H9 (cell line): ENCODE results near the gene ASPSCR1. TPM values are rescaled to one million over a fixed set of nuclear protein-coding genes. Genes with fewer than 3 reads are reported as not detected.
A peak's percentile ranks its signal among the peaks of the same experiment; 100 is the strongest.

Experiments
- DNase-seq: peaks from one replicate; pipeline ENCODE4 v3.0.0-alpha.2; 2017
- H2AFZ ChIP-seq: one replicate; pipeline ENCODE4 v1.6.1; 2013; ENCODE audit warnings: mild to moderate bottlenecking, low read length, control low read depth, moderate library complexity
- H2AK5ac ChIP-seq: 2 replicates; pipeline ENCODE4 v1.6.1; 2013; ENCODE audit warnings: low read length, control low read depth, mixed read lengths; ENCODE audit not compliant: insufficient read length
- H2BK120ac ChIP-seq: one replicate; pipeline ENCODE4 v1.6.1; 2013; ENCODE audit warnings: low read depth, mild to moderate bottlenecking, low read length, control low read depth, inconsistent platforms; ENCODE audit not compliant: poor library complexity, severe bottlenecking
- H2BK12ac ChIP-seq: 2 replicates; pipeline ENCODE4 v1.6.1; 2013; ENCODE audit warnings: low read length, control low read depth, mixed read lengths, low read depth; ENCODE audit not compliant: insufficient read length
- H2BK15ac ChIP-seq: 2 replicates; pipeline ENCODE4 v1.6.1; 2013; ENCODE audit warnings: low read depth, low read length, control low read depth
- H2BK20ac ChIP-seq: one replicate; pipeline ENCODE4 v1.6.1; 2013; ENCODE audit warnings: low read depth, mild to moderate bottlenecking, low read length, control low read depth, inconsistent platforms; ENCODE audit not compliant: poor library complexity, severe bottlenecking
- H2BK5ac ChIP-seq: 2 replicates; pipeline ENCODE4 v1.6.1; 2013; ENCODE audit warnings: low read length, control low read depth, mixed read lengths; ENCODE audit not compliant: insufficient read length
- H3K14ac ChIP-seq: 2 replicates; pipeline ENCODE4 v1.6.1; 2013; ENCODE audit warnings: low read length, control low read depth; ENCODE audit not compliant: insufficient read depth
- H3K18ac ChIP-seq: 2 replicates; pipeline ENCODE4 v1.6.1; 2013; ENCODE audit warnings: low read depth, mild to moderate bottlenecking, mixed read lengths, low read length, control low read depth; ENCODE audit not compliant: insufficient read length
- H3K23ac ChIP-seq: 2 replicates; pipeline ENCODE4 v1.6.1; 2013; ENCODE audit warnings: low read length, control low read depth, mixed read lengths, low read depth; ENCODE audit not compliant: insufficient read length
- H3K23me2 ChIP-seq: 2 replicates; pipeline ENCODE4 v1.6.1; 2013; ENCODE audit warnings: low read depth, mild to moderate bottlenecking, mixed read lengths, low read length, control low read depth; ENCODE audit not compliant: insufficient read length, poor library complexity, severe bottlenecking
- H3K27ac ChIP-seq: 2 replicates; pipeline ENCODE4 v1.5.1; 2013; ENCODE audit warnings: low read length, control low read depth, mixed read lengths, low read depth; ENCODE audit not compliant: insufficient read length
- H3K27me3 ChIP-seq: 2 replicates; pipeline ENCODE4 v1.6.1; 2013; ENCODE audit warnings: low read length, control low read depth, inconsistent platforms; ENCODE audit not compliant: insufficient read depth
- H3K4ac ChIP-seq: 2 replicates; pipeline ENCODE4 v1.6.1; 2013; ENCODE audit warnings: low read depth, mild to moderate bottlenecking, control low read depth, inconsistent platforms, low read length, moderate library complexity
- H3K4me1 ChIP-seq: 2 replicates; pipeline ENCODE4 v1.6.1; 2013; ENCODE audit warnings: low read length, control low read depth, inconsistent platforms; ENCODE audit not compliant: insufficient read depth
- H3K4me2 ChIP-seq: 2 replicates; pipeline ENCODE4 v1.6.1; 2013; ENCODE audit warnings: low read length, control low read depth, mixed read lengths; ENCODE audit not compliant: insufficient read length, insufficient read depth
- H3K56ac ChIP-seq: 2 replicates; pipeline ENCODE4 v1.6.1; 2013; ENCODE audit warnings: low read depth, mild to moderate bottlenecking, mixed read lengths, low read length, control low read depth; ENCODE audit not compliant: insufficient read length
- H3K79me1 ChIP-seq: 2 replicates; pipeline ENCODE4 v1.6.1; 2013; ENCODE audit warnings: low read depth, mild to moderate bottlenecking, moderate library complexity, low read length, control low read depth, inconsistent platforms; ENCODE audit not compliant: insufficient read depth, poor library complexity, severe bottlenecking
- H3K79me2 ChIP-seq: 2 replicates; pipeline ENCODE4 v1.6.1; 2013; ENCODE audit warnings: low read length, control low read depth, inconsistent platforms; ENCODE audit not compliant: insufficient read depth
- H3K9ac ChIP-seq: 2 replicates; pipeline ENCODE4 v1.6.1; 2013; ENCODE audit warnings: low read length, control low read depth, mixed read lengths; ENCODE audit not compliant: insufficient read length; ENCODE audit errors: extremely low read depth
- H3K9me3 ChIP-seq: one replicate; pipeline ENCODE4 v1.6.1; 2013; ENCODE audit warnings: low read depth, low read length, inconsistent platforms; ENCODE audit not compliant: control insufficient read depth
- H3T11ph ChIP-seq: one replicate; pipeline ENCODE4 v1.6.1; 2013; ENCODE audit warnings: mild to moderate bottlenecking, low read length, control low read depth, inconsistent platforms
- H4K20me1 ChIP-seq: one replicate; pipeline ENCODE4 v1.6.1; 2013; ENCODE audit not compliant: control insufficient read depth, insufficient read length, insufficient read depth
- H4K5ac ChIP-seq: 2 replicates; pipeline ENCODE4 v1.6.1; 2013; ENCODE audit warnings: low read depth, mild to moderate bottlenecking, mixed read lengths, low read length, control low read depth; ENCODE audit not compliant: insufficient read length
- H4K8ac ChIP-seq: replicated peaks from 2 replicates; pipeline ENCODE4 v1.6.1; 2013; ENCODE audit warnings: low read length, control low read depth, mixed read lengths, low read depth; ENCODE audit not compliant: insufficient read length
- H4K91ac ChIP-seq: 2 replicates; pipeline ENCODE4 v1.6.1; 2013; ENCODE audit warnings: low read depth, mild to moderate bottlenecking, moderate library complexity, mixed read lengths, low read length, control low read depth; ENCODE audit not compliant: insufficient read length
- H3K27ac Mint-ChIP-seq, 3 experiments: 2 replicates in 2 of 3; 3 replicates in 1 of 3; pipeline ENCODE4 v1.8.0; 2020 to 2021; ENCODE audit warnings: mixed read lengths in 3 of 3, mild to moderate bottlenecking in 1 of 3, moderate library complexity in 1 of 3
- H3K27me3 Mint-ChIP-seq: 2 replicates; pipeline ENCODE4 v1.8.0; 2021; ENCODE audit warnings: low read depth, mild to moderate bottlenecking, moderate library complexity, mixed read lengths
- H3K36me3 Mint-ChIP-seq, 3 experiments: 2 replicates in 2 of 3; 3 replicates in 1 of 3; pipeline ENCODE4 v1.8.0; 2020 to 2021; ENCODE audit warnings: low read depth in 3 of 3, mixed read lengths in 3 of 3; ENCODE audit not compliant: insufficient read depth in 1 of 3
- H3K4me1 Mint-ChIP-seq, 2 experiments: 2 replicates each; pipeline ENCODE4 v1.8.0; 2020; ENCODE audit warnings: mixed read lengths in 2 of 2
- H3K4me3 Mint-ChIP-seq, 2 experiments: 2 replicates in 1 of 2; 3 replicates in 1 of 2; pipeline ENCODE4 v1.8.0; 2020 to 2021; ENCODE audit warnings: mild to moderate bottlenecking in 2 of 2, mixed read lengths in 2 of 2, moderate library complexity in 1 of 2
- H3K9me3 Mint-ChIP-seq, 2 experiments: 2 replicates in 1 of 2; 3 replicates in 1 of 2; pipeline ENCODE4 v1.8.0; 2020; ENCODE audit warnings: mild to moderate bottlenecking in 2 of 2, mixed read lengths in 2 of 2, moderate library complexity in 1 of 2
- CTCF ChIP-seq: fragments of 200-600 bp; sonication (generic); conservative IDR thresholded peaks from 3 replicates; pipeline ENCODE4 v1.8.0; 2021; ENCODE audit warnings: antibody characterized with exemption, mild to moderate bottlenecking
- WGBS: extraction: QIAGEN DNeasy Blood & Tissue Kit; methylation state at CpG from one replicate; pipeline ENCODE4 v1.1.7; 2013; ENCODE audit warnings: missing lambda C conversion rate, low lambda C conversion rate, mixed read lengths; ENCODE audit not compliant: insufficient read length; ENCODE audit errors: extremely low coverage; 5-methylcytosine and 5-hydroxymethylcytosine counted together
- total RNA-seq: library from RNA; stranded (reverse); gene quantifications from 2 replicates; pipeline ENCODE4 v1.2.1, GENCODE V29; 2021

Gene ASPSCR1
- total RNA-seq, 1 experiment from 2014 or later = 50.9 TPM

- Histone ChIP-seq H3K56ac (no peak overlapping the region), H3K23me2 (peaks cover 8% of the 10 kb centered on the region), H2AFZ (no peak overlapping the region), H3K9ac (peak overlapping the region; percentile 55), H4K8ac (no peak overlapping the region), H3K79me1 (no peaks in the 10 kb centered on the region), H3K4me1 (no peaks in the 10 kb centered on the region), H2BK120ac (no peak overlapping the region), H3K18ac (peak overlapping the region; percentile 7), H4K20me1 (no peaks in the 10 kb centered on the region), H4K5ac (no peak overlapping the region), H3K9me3 (no peaks in the 10 kb centered on the region), H3K27ac (no peak overlapping the region), H3T11ph (no peak overlapping the region), H4K91ac (no peak overlapping the region), H2BK20ac (no peak overlapping the region), H2BK15ac (no peak overlapping the region), H2BK12ac (no peak overlapping the region), H3K23ac (no peak overlapping the region), H3K4me2 (peak overlapping the region; percentile 65), H2BK5ac (no peak overlapping the region), H3K4ac (no peak overlapping the region), H3K27me3 (no peaks in the 10 kb centered on the region; the same call in 1 of the 2 replicates), H2AK5ac (no peak overlapping the region), H3K79me2 (no peaks in the 10 kb centered on the region), H3K14ac (peak overlapping the region; percentile 66; the same call in 1 of the 2 replicates)
- Mint-ChIP-seq H3K9me3 (no peaks in the 10 kb centered on the region), H3K4me1 (peaks cover 2 to 19% of the 10 kb centered on the region in 2 experiments), H3K27ac (no peak overlapping the region), H3K36me3 (peaks cover 8 to 24% (median 16%) of the 10 kb centered on the region in 3 experiments; a peak in 6 of 7 replicates), H3K4me3 (peak overlapping the region; percentile 60 to 77), H3K27me3 (peaks cover 4% of the 10 kb centered on the region)
- WGBS = no CpG with 5 or more reads among the region's 59 CpGs
- DNase-seq = peak; percentile 91
- TF ChIP-seq CTCF = no peak
Observed at GRCh38 chr17:82031885-82032627, 54.6 kb downstream of the ASPSCR1 start.
